ENCODE data around the gene IRF7. TPM values are rescaled to one million over a fixed set of nuclear protein-coding genes. Genes with fewer than 3 reads are reported as not detected.

Gene IRF7
- total and polyA plus RNA-seq, 2 of the 4 experiments (the other 2 are of a cell fraction), result 1.6 to 4.5 TPM

DNA sequence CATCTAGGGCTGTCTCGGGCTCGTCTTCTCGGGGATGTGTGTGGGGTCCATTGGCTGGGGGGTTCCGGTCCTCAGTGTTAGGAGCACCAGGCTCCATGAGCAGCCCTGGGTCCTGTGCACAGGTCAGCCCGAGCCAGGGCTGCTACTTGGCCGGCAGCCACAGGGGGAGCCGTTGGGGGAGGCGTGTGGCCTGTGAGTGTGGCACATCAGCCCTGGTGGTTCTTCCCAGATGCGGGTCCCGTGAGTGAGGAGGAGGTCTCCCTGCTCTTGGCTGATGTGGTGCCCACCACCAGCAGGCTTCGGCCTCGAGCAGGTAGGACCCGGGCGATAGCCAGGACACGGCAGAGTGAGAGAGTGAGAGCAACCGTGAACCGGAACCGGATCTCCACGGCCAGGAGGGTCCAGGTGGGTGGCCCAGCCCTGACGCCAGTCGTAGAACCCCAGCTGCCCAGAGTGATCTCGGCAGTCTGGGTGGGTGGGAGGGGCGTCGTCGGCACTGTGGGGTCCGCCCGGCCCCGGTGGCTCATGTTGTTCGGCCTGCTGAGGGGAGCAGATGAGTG lies 18.5 kb downstream of the IRF7 start:
- POLR2A ChIA-PET (ENCODE audit: unreplicated experiment), result no interaction called here
- Histone ChIP-seq H3K4ac (ENCODE audit: low read depth, low read length) (no peak overlapping the region), H3K14ac (replicated peaks; ENCODE audit: low read depth, low read length) (no peak overlapping the region), H4K91ac (ENCODE audit: insufficient read depth, low read depth, low read length) (no peak overlapping the region), H2BK5ac (ENCODE audit: low read depth, low read length, poor library complexity, severe bottlenecking) (no peak overlapping the region), H4K5ac (ENCODE audit: low read depth, low read length) (no peak overlapping the region), H3K27ac (ENCODE audit: insufficient read depth, low read length) (no peak overlapping the region), H2BK120ac (ENCODE audit: low read depth, low read length) (no peak overlapping the region), H2AK5ac (ENCODE audit: low read depth, low read length) (no peak overlapping the region), H3K9ac (ENCODE audit: low read depth, low read length) (no peak overlapping the region), H3K4me1 (ENCODE audit: control insufficient read depth, insufficient read depth, low read length) (no peaks in the 10 kb centered on the region), H4K8ac (ENCODE audit: low read depth in 2 of 2, low read length in 2 of 2) (no peak overlapping the region), H4K20me1 (ENCODE audit: insufficient read depth, low read length) (peaks cover 32% of the 10 kb centered on the region), H3K9me3 (ENCODE audit: control insufficient read depth, insufficient read depth, low read length) (no peaks in the 10 kb centered on the region), H2AK9ac (replicated peaks; ENCODE audit: low read depth, low read length, poor library complexity) (no peak overlapping the region), H3K27me3 (ENCODE audit: control insufficient read depth, insufficient read depth, low read length) (no peaks in the 10 kb centered on the region), H3K23ac (ENCODE audit: low read depth, low read length) (no peak overlapping the region), H3K4me2 (ENCODE audit: low read depth, low read length) (no peak overlapping the region), H3K18ac (ENCODE audit: low read depth, low read length) (no peak overlapping the region), H2BK15ac (ENCODE audit: low read depth, low read length) (no peak overlapping the region), H2AFZ (replicated peaks; ENCODE audit: low read length, poor library complexity) (no peak overlapping the region), H3K4me3 (ENCODE audit: insufficient read depth, low read depth, low read length) (no peak overlapping the region), H3K36me3 (ENCODE audit: control insufficient read depth, insufficient read depth, low read length) (peaks cover 78% of the 10 kb centered on the region), H2BK20ac (ENCODE audit: low read depth, low read length) (no peak overlapping the region), H3K56ac (ENCODE audit: extremely low read depth, insufficient read depth, low read length) (no peak overlapping the region), H3K9me1 (ENCODE audit: insufficient read depth, low read length) (no peaks in the 10 kb centered on the region), H3K79me1 (ENCODE audit: low read depth in 1 of 2, low read length in 2 of 2) (peaks cover 27 to 59% of the 10 kb centered on the region in 2 experiments)
- CTCF ChIA-PET, result no interaction called here
- in situ Hi-C loops (cut with MboI; ENCODE audit: low sequenced_read_pairs) (no loop called here), dilution Hi-C loops (cut with HindIII; ENCODE audit: low sequenced_read_pairs, unreplicated experiment) (no loop called here), intact Hi-C loops (cut with micrococcal nuclease) (no loop called here)
- no peak for TF ChIP-seq CHD1 (IDR thresholded peaks at IDR 0.05; ENCODE audit: low read depth, low read length)
- TF ChIP-seq CEBPB (IDR thresholded peaks at IDR 0.05; ENCODE audit: low read depth, low read length), result no peak
- TF ChIP-seq MXI1 (IDR thresholded peaks at IDR 0.05; ENCODE audit: borderline replicate concordance, low read depth, low read length), result no peak
- TF ChIP-seq RCOR1 (IDR thresholded peaks at IDR 0.05; ENCODE audit: insufficient replicate concordance, low read length), result no peak
- TF ChIP-seq MAZ (IDR thresholded peaks at IDR 0.05; ENCODE audit: borderline replicate concordance, low read depth, low read length), result no peak
- no peak for TF ChIP-seq FOS (IDR thresholded peaks at IDR 0.05; ENCODE audit: low read depth, low read length)
- ATAC-seq (ENCODE audit: low read depth) (no peak), DNase-seq (no peak)
- no TSS peak for BruUV-seq (replicated peaks)
- 100% methylated on average over 4 of the region's 29 CpGs; no CpG with 5 or more reads in 1 of the 2 experiments for WGBS, 2 experiments (ENCODE audit: extremely low coverage in 2 of 2, insufficient read length in 1 of 2)
